KBM-7 (cell line): ENCODE measurements around the gene NDRG3.
"Not testable (repeated sequence)": the region's sequence is repeated elsewhere in the genome, so short reads cannot be mapped to it uniquely, and the experiment has no call there.

Experiments used
- DNase-seq: peaks from one replicate; pipeline ENCODE4 v3.0.0-alpha.2; 2015
- in situ Hi-C: fragments of 300-500 bp; cut with MboI; formaldehyde crosslinking; loops from 2 replicates; pipeline ENCODE4 v1.14.3; 2020; ENCODE audit warnings: low sequenced_read_pairs, low pct_unique_long_range_greater_than_20kb, mixed read lengths

NDRG3 gene

GRCh38 chr20:36624944-36625324 is 121.0 kb downstream of the NDRG3 start:
- DNase-seq: no peak
- in situ Hi-C loops: no loop called here

- in situ Hi-C loops: no loop called here
- DNase-seq: no peak
Measured at GRCh38 chr20:36624068-36624943, 121.6 kb downstream of the NDRG3 start.

GRCh38 chr20:36623444-36623843 is 122.4 kb downstream of the NDRG3 start:
- in situ Hi-C loops: no loop called here
- no peak for DNase-seq

DNA sequence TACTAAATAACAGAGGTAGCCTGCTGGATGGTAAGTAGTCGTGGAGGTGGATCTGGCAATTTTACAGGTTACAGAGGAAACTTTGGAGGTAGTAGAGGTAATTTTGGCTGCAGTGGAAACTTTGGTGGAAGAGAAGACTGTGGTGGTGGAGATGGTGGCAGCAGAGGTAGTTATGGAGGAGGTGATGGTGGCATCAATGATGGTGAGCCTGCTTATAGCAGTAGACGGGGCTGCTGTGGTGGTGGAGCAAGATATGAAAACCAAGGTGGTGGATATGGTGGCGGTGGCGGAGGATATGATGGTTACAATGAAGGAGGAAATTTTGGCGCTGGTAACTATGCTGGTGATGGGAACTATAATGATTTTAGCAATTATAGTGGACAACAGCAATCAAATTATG is 125.0 kb downstream of the NDRG3 start:
- in situ Hi-C loops: no loop called here
- DNase-seq: no peak

DNA sequence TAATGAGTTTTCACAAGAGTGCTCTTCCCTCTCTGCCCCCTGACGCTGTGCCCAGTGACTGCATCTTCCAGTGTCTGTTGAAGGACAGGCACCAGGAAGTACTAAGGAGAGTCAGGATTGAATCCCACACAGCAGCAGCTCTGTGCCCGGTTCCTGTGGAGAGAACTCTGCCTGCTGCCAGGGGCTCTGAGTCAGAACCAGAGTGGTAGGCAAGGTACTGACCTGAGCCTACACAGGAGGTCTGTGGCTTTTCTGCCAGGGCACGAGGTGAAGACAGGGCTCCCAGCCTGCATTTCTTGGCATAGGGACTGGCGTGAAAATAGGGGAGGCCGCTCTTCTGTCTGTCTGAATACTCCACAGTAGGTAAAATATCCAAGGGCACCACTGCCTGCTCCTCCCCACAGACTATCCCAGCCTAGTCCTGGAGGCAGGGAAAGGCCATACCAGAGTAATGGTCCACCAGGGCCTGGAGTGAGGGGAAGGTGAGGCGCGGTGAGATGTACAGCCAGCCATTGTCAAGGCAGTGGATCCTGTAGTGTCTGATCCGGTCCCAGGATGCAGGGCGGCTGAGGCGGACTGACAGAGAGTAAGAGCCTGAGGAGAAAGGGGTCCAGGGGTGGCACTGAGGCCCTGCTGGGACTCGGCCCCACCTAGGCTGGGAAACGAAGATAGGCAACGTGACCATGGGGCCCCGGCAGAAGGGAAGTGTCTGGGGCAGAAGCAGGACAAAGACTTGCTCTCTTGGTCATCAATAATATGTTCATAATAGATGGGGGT is 130.9 kb downstream of the NDRG3 start:
- in situ Hi-C loops: no loop called here
- DNase-seq: no peak

- no peak for DNase-seq
- in situ Hi-C loops: no loop called here
Measured at GRCh38 chr20:36613974-36614373, 131.9 kb downstream of the NDRG3 start.

DNA sequence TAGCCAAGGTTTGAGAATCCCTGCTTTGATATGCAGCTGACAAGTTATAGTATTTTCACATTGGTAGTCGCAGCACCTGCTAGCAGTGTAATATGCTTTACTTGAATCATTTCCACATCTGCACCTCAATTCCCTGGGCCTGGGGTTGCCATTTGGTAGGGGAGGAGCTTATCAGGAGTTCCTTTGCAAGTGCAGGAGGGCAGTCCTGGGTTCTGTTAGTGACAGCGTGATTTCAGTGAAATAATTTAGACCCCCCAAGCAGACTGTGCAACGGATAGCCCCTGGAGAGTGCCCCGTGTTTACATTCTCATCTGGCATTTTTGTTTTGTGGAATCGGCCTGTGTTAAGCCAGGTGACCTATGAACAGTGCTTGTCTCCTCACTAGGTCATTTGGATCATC is 134.3 kb downstream of the NDRG3 start:
- in situ Hi-C loops: no loop called here
- no peak for DNase-seq

- in situ Hi-C loops, DNase-seq: not testable (repeated sequence)
Measured at GRCh38 chr20:36608388-36608728, 137.5 kb downstream of the NDRG3 start.

DNA sequence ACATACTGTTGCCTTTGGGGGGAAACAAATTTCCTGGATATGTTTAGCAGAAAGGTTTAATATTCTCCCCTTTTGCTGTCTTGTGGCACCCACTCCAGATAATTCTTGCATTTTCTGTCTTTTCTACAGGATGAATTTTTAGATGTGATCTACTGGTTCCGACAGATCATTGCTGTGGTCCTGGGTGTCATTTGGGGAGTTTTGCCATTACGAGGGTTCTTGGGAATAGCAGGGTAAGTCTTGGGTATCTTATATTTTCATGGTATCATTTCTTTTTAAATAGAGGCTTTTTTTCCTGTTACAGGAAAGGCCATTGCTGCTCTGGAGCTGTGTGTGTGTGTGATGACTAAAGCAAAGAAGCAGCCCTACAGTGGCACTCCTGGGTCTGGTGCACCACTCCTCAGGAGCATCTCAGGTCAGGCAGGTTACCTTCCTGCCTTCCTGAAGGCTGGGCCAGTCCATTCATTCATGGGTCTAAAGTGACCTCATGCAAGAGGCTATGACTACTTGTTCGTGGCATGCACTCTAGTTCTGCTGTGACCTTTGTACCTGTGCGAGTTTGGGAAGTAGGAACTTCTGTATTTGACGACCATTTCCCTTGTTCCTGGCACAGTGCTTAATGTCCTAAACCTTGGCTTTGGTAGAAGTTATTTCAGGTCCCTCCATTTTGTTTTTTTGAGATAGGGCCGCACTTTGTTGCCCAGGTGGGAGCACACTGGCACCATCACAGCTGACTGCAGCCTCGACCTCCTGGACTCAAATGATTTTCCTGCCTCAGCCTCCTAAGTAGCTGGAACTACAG is 138.1 kb downstream of the NDRG3 start:
- in situ Hi-C loops: no loop called here
- DNase-seq: no peak

DNA sequence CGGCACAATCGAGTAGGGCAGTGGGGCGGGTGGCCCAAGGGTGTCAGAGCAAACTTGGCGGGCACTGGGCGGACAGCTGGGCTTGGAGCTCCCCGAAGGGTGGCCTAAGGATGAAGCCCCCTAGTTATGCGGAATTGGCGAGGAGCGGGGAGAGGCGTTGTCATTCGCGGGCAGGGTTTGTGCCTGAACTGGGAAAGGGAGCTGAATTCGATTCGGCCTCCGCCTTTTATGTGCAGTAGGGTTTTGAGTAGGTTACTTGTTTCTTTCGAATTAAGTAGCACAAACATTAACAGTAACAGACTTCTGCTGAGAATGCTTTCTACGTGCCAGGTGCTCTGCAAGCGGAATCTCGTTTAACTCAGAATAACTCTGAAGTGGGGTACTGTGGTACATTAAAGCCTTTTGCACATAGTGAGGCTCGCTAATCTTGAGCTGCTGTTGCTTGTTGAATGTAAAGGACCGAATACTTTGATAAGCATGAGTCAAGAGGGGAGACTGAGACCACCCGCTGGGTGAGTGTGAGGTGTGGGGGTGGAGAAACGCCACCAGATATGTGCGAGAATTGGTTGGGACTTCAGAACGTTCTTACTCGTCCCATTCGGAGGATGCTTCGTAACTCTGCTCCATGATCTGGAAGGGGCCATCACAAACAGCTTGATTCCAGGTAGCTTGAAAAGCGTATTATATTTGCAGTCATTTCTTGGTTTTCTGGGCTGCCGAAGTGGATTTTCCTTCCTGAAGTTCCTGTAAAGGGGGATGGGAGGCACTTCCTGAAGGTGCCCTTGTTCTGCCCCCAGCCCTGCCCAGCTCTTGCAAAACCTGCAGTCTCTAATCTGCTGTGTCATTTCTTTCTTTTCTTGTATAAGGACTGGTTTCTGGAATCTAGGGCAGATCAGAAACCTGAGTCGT is 139.5 kb downstream of the NDRG3 start:
- in situ Hi-C loops: no loop called here
- DNase-seq: peak; percentile 69

DNA sequence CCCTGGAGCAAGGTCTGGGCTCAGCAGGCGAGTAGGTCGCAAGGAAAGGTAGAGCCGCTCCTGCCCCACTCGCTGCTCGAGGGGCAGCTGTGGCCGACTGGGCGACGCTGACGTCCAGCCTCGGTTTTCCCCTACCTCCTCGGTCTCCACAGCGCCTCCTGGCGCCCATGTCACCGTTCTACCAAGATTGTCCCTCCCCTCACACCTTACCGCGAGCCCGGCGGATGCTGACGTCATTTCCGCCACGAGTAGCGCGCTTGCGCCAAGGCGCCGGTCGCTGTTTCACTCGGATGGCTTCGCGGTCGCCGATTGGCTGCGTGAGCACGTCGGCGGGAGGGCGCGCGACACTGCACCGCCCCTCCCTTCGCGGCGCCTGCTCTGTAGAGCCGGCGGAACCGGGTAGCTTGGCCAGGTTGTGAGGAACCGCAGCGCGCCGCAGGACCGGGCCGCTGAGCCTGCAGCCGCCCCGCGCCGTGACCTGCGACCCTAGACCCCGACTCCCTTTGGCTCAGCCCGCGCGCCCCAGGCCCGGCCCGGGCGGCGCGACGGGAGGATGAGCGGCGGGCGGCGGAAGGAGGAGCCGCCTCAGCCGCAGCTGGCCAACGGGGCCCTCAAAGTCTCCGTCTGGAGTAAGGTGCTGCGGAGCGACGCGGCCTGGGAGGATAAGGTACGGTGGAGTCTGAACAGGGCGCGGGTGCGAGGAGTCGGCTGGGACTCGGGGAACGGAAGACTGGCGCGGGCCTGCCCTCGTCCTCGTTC is 140.3 kb downstream of the NDRG3 start, which contains the start of gene RAB5IF:
RAB5IF (plus strand) TSS at position 381 of the 759 bp plus-strand sequence; CDS start at position 554, 173 bp downstream.
- in situ Hi-C loops: no loop called here
- DNase-seq: peak; percentile 99

- in situ Hi-C loops: no loop called here
Measured at GRCh38 chr20:36604952-36605398, 140.9 kb downstream of the NDRG3 start.

More at GRCh38 chr20:36604952-36605398, 140.9 kb downstream of the NDRG3 start:
- no peak for DNase-seq
